Hepatocyte (in vitro differentiated cells): ENCODE measurements around the gene LY6G5B.

ENCODE experiments used
- CTCF ChIP-seq: fragments of 200-600 bp; sonication (generic); IDR thresholded peaks from 2 replicates; pipeline ENCODE4 v1.5.1; 2016; ENCODE audit warnings: antibody characterized with exemption, mild to moderate bottlenecking; ENCODE audit not compliant: poor library complexity
- EZH2 ChIP-seq: fragments of 200-600 bp; sonication (generic); IDR thresholded peaks from 2 replicates; pipeline ENCODE4 v1.6.1; 2016; ENCODE audit warnings: antibody characterized with exemption, mild to moderate bottlenecking, borderline replicate concordance
- EZH2phosphoT487 ChIP-seq: fragments of 200-600 bp; sonication (generic); IDR thresholded peaks from one replicate; pipeline ENCODE4 v1.6.1; 2018; ENCODE audit warnings: antibody characterized with exemption, mild to moderate bottlenecking, low read depth, moderate library complexity; ENCODE audit not compliant: unreplicated experiment, severe bottlenecking

- TF ChIP-seq CTCF (no peak), EZH2 (no peak), EZH2phosphoT487 (no peak)
Measured at GRCh38 chr6:31691078-31691463, 21.3 kb downstream of the LY6G5B start.
